ENCODE measurements around the gene LGALS1.
A peak's percentile ranks its signal among the peaks of the same experiment; 100 is the strongest.

LGALS1 gene

GRCh38 chr22:37661160-37661924 lies 14.1 kb upstream of the LGALS1 start:
- peak; percentile 83 for DNase-seq (ENCODE audit: low read depth, low spot score)

- DNase-seq (ENCODE audit: low read depth, low spot score), result no peak
Observed at GRCh38 chr22:37662039-37662438, 13.4 kb upstream of the LGALS1 start.

GRCh38 chr22:37663521-37664140 lies 11.8 kb upstream of the LGALS1 start:
- no peak for DNase-seq (ENCODE audit: low read depth, low spot score)

GRCh38 chr22:37664249-37665101 lies 11.0 kb upstream of the LGALS1 start:
- peak; percentile 53 for DNase-seq (ENCODE audit: low read depth, low spot score)

- DNase-seq (ENCODE audit: low read depth, low spot score), result no peak
Observed at GRCh38 chr22:37665487-37665886, 9.9 kb upstream of the LGALS1 start.

GRCh38 chr22:37669586-37669985 lies 5.8 kb upstream of the LGALS1 start:
- DNase-seq (ENCODE audit: low read depth, low spot score), result peak; percentile 56

GRCh38 chr22:37672206-37672919 lies 3.1 kb upstream of the LGALS1 start:
- DNase-seq (ENCODE audit: low read depth, low spot score), result no peak

GRCh38 chr22:37672920-37673455 lies 2.4 kb upstream of the LGALS1 start:
- DNase-seq (ENCODE audit: low read depth, low spot score), result no peak

- no peak for DNase-seq (ENCODE audit: low read depth, low spot score)
Observed at GRCh38 chr22:37674248-37674647, 1.2 kb upstream of the LGALS1 start.

GRCh38 chr22:37675930-37676735 lies 697 bp downstream of the LGALS1 start:
- peak; percentile 41 for DNase-seq (ENCODE audit: low read depth, low spot score)

GRCh38 chr22:37676736-37677492 lies 1.5 kb downstream of the LGALS1 start:
- peak; percentile 97 for DNase-seq (ENCODE audit: low read depth, low spot score)

- no peak for DNase-seq (ENCODE audit: low read depth, low spot score)
Observed at GRCh38 chr22:37677493-37677974, 2.1 kb downstream of the LGALS1 start.

GRCh38 chr22:37678372-37678771 lies 2.9 kb downstream of the LGALS1 start:
- no peak for DNase-seq (ENCODE audit: low read depth, low spot score)

- no peak for DNase-seq (ENCODE audit: low read depth, low spot score)
Observed at GRCh38 chr22:37679670-37680069, 4.2 kb downstream of the LGALS1 start.

- no peak for DNase-seq (ENCODE audit: low read depth, low spot score)
Observed at GRCh38 chr22:37680191-37680851, 4.9 kb downstream of the LGALS1 start.

- DNase-seq (ENCODE audit: low read depth, low spot score), result no peak
Observed at GRCh38 chr22:37681001-37681424, 5.6 kb downstream of the LGALS1 start.

- DNase-seq (ENCODE audit: low read depth, low spot score), result peak; percentile 87
Observed at GRCh38 chr22:37681556-37682049, 6.2 kb downstream of the LGALS1 start.

GRCh38 chr22:37684803-37685615 lies 9.6 kb downstream of the LGALS1 start:
- DNase-seq (ENCODE audit: low read depth, low spot score), result no peak

Measured in astrocyte of the hippocampus (primary cell).